Left lung (tissue), 10 donors: Measurements from ENCODE around the gene INSYN1. TPM values are rescaled to one million over a fixed set of nuclear protein-coding genes. Genes with fewer than 3 reads are reported as not detected.
"Not testable (repeated sequence)": the region's sequence is repeated elsewhere in the genome, so short reads cannot be mapped to it uniquely, and the experiment has no call there.

ENCODE experiments used
- ATAC-seq: fragments of 200-7000 bp; cut with Tn5 transposase; one replicate; pipeline ENCODE4 v1.9.1; 2020; ENCODE audit warnings: moderate library complexity
- DNase-seq, 4 donors: peaks; one replicate each; pipeline ENCODE4 v3.0.0-alpha.2; 2013 to 2020
- H3K27ac ChIP-seq, 2 donors: fragments of 200-600 bp; sonication (generic) in 1 of 2; one replicate each; pipeline versions ENCODE4 v1.5.0 to v1.8.0; 2020 to 2021
- H3K27me3 ChIP-seq, 2 donors: fragments of 200-600 bp; sonication (generic) in 1 of 2; one replicate each; pipeline versions ENCODE4 v1.5.0 to v1.8.0; 2020 to 2021
- H3K36me3 ChIP-seq, 2 donors: fragments of 200-600 bp; sonication (generic) in 1 of 2; one replicate each; pipeline versions ENCODE4 v1.5.0 to v1.8.0; 2020 to 2021
- H3K4me1 ChIP-seq, 2 donors: fragments of 200-600 bp; one replicate each; pipeline ENCODE4 v1.8.0; 2021
- H3K4me3 ChIP-seq, 2 donors: fragments of 200-600 bp; sonication (generic) in 1 of 2; one replicate each; pipeline versions ENCODE4 v1.5.0 to v1.8.0; 2020 to 2021; ENCODE audit warnings: mild to moderate bottlenecking in 1 of 2
- H3K9me3 ChIP-seq, 2 donors: fragments of 200-600 bp; sonication (generic) in 1 of 2; one replicate each; pipeline versions ENCODE4 v1.5.0 to v1.8.0; 2020 to 2021
- intact Hi-C, 2 donors: fragments of 100-400 bp; cut with DNase I; formaldehyde crosslinking; loops; one replicate each; pipeline versions ENCODE4 v1.11.2 to v1.14.2; 2022
- polyA plus RNA-seq, 6 donors: library from polyadenylated mRNA; unstranded; fragments of 120-200 nt; gene quantifications; one replicate each; pipeline ENCODE4 v1.2.1, GENCODE V29; 2013; ENCODE audit not compliant: insufficient read length in 6 of 6
- total RNA-seq, 2 donors: library from RNA; stranded (reverse); fragmentation: NEBNext Ultra II Directional; extraction: Animal tissue kit (Norgen Biotek cat#: 25700); gene quantifications; one replicate each; pipeline ENCODE4 v1.2.1, GENCODE V29; 2021
- TF ChIP-seq, protein P1 (sequence below), 2 donors: fragments of 200-600 bp; sonication (generic) in 1 of 2; IDR thresholded peaks; one replicate each; pipeline versions ENCODE4 v1.5.0 to v1.8.0; 2021; ENCODE audit warnings: antibody characterized with exemption in 2 of 2
- donor health status: DM: no; HTN: yes; CAD: no.
- donor health status: DM: no; HTN: no; CAD: no.

Gene INSYN1
- total and polyA plus RNA-seq, 8 donors, result 2.8 to 40.7 (median 20.6) TPM

DNA sequence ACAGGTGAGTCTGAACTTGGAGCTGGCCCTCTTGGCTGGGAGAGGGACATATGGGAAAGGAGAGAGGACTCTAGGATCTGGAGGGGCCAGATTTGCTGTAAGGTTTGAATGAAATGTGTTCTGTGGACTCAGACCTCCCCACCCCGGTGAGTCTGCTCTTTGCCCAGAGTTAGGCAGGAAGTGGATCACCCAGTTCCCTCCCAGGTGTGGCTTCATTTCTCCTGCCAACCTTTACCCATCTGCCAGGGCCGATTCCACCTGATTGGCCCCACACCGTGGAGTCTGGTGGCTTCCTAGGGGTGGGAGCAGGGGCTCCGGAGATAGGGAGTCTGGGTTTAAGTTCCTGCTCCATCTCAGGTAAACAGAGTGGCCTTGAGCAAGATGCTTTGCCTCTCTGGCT lies 43.5 kb downstream of the INSYN1 start:
- intact Hi-C loops, result no loop called here
- TF ChIP-seq, protein P1, sequence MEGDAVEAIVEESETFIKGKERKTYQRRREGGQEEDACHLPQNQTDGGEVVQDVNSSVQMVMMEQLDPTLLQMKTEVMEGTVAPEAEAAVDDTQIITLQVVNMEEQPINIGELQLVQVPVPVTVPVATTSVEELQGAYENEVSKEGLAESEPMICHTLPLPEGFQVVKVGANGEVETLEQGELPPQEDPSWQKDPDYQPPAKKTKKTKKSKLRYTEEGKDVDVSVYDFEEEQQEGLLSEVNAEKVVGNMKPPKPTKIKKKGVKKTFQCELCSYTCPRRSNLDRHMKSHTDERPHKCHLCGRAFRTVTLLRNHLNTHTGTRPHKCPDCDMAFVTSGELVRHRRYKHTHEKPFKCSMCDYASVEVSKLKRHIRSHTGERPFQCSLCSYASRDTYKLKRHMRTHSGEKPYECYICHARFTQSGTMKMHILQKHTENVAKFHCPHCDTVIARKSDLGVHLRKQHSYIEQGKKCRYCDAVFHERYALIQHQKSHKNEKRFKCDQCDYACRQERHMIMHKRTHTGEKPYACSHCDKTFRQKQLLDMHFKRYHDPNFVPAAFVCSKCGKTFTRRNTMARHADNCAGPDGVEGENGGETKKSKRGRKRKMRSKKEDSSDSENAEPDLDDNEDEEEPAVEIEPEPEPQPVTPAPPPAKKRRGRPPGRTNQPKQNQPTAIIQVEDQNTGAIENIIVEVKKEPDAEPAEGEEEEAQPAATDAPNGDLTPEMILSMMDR (IDR thresholded peaks at IDR 0.05), result no peak
- no peak for ATAC-seq
- H3K36me3 ChIP-seq, result peaks cover 0 to 43% of the 10 kb centered on the region in 2 donors
- H3K27me3 ChIP-seq, result no peaks in the 10 kb centered on the region
- no peaks in the 10 kb centered on the region for H3K9me3 ChIP-seq
- H3K4me3 ChIP-seq, result no peak overlapping the region
- DNase-seq, result no peak
- peaks cover 0 to 10% of the 10 kb centered on the region in 2 donors for H3K4me1 ChIP-seq
- H3K27ac ChIP-seq, result no peak overlapping the region

DNA sequence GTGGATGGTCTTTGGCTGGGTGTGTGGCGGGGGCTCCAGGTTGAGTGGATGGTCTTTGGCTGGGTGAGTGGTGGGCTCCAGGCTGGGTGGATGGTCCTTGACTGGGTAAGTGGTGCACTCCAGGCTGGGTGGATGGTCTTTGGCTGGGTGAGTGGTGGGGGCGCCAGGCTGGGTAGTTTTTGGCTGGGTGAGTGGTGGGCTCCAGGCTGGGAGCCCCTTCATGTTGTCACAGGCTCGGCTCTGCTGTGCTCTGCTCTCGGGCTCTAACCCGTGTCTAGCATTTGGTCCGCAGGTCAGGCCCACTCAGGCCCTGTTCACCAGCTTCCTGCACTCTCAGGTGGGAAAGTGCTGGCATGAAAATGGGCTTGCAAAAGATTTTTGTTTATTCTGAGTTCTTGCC lies 43.9 kb downstream of the INSYN1 start:
- TF ChIP-seq, protein P1 (IDR thresholded peaks at IDR 0.05), result no peak
- no peaks in the 10 kb centered on the region for H3K27me3 ChIP-seq
- no peak for DNase-seq
- peaks cover 0 to 43% of the 10 kb centered on the region in 2 donors for H3K36me3 ChIP-seq
- intact Hi-C loops, result no loop called here
- no peak overlapping the region for H3K27ac ChIP-seq
- no peaks in the 10 kb centered on the region for H3K9me3 ChIP-seq
- ATAC-seq, result no peak
- no peak overlapping the region for H3K4me3 ChIP-seq
- peaks cover 0 to 10% of the 10 kb centered on the region in 2 donors for H3K4me1 ChIP-seq

DNA sequence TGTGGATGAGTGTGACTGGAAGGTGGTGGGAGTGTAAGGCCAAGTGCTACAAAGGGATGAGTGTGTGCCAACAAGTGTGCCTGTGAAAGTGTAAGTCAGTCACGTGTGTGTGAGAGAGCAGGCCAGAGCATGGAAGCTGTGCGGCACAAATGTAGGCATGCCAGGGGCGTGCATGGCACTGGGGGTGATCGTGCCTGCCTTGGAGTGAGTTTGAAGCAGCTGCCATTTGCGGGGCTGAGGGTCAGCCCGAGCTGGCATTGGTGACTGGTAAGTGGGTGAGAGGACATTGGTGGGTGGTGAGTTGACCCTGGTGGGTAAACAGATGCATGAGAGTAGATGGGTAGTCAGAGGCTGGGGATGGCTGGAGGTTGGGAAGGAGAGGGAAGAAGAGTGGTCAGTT lies 44.5 kb downstream of the INSYN1 start:
- H3K36me3 ChIP-seq, result peaks cover 0 to 37% of the 10 kb centered on the region in 2 donors
- DNase-seq (no peak), ATAC-seq (no peak)
- no peak overlapping the region for H3K4me3 ChIP-seq
- H3K9me3 ChIP-seq, result no peaks in the 10 kb centered on the region
- H3K4me1 ChIP-seq, result peaks cover 0 to 10% of the 10 kb centered on the region in 2 donors
- intact Hi-C loops, result no loop called here
- H3K27ac ChIP-seq, result no peak overlapping the region
- no peaks in the 10 kb centered on the region for H3K27me3 ChIP-seq
- TF ChIP-seq, protein P1 (IDR thresholded peaks at IDR 0.05), result no peak

DNA sequence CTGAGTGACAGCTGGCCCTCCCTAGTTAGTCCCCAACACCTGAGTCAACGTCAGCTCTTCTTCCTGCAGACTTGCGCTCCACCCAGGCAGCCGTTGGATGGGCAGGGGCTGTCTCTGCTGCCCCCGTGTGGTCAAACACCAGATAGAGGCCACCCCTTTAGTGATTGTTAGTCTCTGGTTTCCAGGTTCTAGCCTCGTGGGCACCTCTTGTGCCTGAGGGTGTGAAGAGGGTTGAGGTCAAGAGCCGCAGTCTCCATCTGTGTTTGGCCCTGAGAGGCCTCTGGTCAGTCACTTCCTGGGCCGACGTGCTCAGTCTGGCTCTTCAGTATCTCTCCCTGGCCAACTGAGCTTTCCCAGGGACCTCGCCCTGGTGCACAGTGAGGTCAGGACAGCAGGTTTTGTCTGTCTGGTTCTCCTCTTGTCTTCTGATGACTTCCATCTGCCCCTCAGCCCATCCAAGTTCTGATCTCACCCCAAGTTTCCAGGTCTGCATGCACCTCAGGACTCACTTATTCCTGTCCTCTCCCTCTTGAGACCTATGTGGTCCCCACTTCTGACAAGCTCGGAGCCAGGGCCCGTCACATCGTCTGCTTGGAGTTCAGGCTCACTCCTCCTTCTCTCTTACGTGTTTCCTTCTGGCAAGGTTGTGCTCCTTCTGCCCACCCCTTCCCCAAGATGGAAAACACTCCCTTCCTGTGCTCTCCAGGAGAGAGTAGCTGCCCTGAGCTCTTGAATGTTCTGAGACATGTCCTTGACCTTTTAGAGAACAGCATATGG lies 48.1 kb downstream of the INSYN1 start:
- Histone ChIP-seq H3K9me3 (no peaks in the 10 kb centered on the region), H3K27me3 (no peaks in the 10 kb centered on the region), H3K36me3 (peaks cover 0 to 36% of the 10 kb centered on the region in 2 donors), H3K27ac (peak overlapping the region in 1 of 2 donors; percentile 33), H3K4me3 (no peak overlapping the region), H3K4me1 (no peaks in the 10 kb centered on the region)
- TF ChIP-seq, protein P1 (IDR thresholded peaks at IDR 0.05), result peak; percentile 75 to 84
- peak in 3 of 4 donors; percentile 66 to 86 (median 73) for DNase-seq
- ATAC-seq, result peak; percentile 83
- intact Hi-C loops, result loop anchor here in 1 of 2 donors (5.0 kb wide), 1 partner anchor 68 kb away; no protein-coding TSS in a partner anchor

DNA sequence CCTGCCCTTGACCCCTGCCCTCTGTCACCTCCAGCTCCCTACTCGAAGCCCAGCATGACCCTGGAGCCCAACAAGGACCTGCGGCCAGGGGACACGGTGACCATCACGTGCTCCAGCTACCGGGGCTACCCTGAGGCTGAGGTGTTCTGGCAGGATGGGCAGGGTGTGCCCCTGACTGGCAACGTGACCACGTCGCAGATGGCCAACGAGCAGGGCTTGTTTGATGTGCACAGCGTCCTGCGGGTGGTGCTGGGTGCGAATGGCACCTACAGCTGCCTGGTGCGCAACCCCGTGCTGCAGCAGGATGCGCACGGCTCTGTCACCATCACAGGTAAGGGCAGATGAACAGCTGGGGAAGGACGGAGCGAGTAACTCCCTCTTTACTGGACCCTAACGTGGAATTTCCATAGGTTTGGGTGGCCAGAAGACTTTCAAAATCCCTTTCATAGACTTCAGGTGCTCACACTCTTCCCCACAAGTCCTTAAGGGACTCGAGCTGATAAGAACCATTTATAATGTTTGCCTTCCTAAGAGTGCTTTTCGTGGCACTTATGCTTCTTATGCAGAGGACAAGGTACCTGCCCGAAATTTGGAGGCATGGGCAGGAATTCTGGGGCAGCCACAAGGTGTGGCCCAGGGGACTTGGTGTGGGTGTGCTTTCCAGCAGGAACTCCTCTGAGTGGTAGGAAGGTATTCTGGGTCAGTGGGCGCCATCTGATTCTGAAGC lies 48.8 kb downstream of the INSYN1 start:
- intact Hi-C loops, result loop anchor here in 1 of 2 donors (5.0 kb wide), 1 partner anchor 67 kb away; no protein-coding TSS in a partner anchor
- ATAC-seq, result peak; percentile 65

DNA sequence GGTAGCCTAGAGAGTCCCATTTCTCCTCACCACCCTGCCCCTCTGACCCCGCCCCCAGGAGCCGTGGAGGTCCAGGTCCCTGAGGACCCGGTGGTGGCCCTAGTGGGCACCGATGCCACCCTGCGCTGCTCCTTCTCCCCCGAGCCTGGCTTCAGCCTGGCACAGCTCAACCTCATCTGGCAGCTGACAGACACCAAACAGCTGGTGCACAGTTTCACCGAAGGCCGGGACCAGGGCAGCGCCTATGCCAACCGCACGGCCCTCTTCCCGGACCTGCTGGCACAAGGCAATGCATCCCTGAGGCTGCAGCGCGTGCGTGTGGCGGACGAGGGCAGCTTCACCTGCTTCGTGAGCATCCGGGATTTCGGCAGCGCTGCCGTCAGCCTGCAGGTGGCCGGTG lies 49.5 kb downstream of the INSYN1 start:
- not testable (repeated sequence) for H3K27me3 ChIP-seq, ATAC-seq

More for the DNA sequence above, 48.8 kb downstream of the INSYN1 start:
- not testable (repeated sequence) for H3K9me3 ChIP-seq, DNase-seq, H3K4me3 ChIP-seq, H3K4me1 ChIP-seq, H3K27me3 ChIP-seq
- H3K36me3 ChIP-seq, result peaks cover 0 to 31% of the 10 kb centered on the region in 2 donors
- H3K27ac ChIP-seq, result peak overlapping the region in 1 of 2 donors; percentile 33

DNA sequence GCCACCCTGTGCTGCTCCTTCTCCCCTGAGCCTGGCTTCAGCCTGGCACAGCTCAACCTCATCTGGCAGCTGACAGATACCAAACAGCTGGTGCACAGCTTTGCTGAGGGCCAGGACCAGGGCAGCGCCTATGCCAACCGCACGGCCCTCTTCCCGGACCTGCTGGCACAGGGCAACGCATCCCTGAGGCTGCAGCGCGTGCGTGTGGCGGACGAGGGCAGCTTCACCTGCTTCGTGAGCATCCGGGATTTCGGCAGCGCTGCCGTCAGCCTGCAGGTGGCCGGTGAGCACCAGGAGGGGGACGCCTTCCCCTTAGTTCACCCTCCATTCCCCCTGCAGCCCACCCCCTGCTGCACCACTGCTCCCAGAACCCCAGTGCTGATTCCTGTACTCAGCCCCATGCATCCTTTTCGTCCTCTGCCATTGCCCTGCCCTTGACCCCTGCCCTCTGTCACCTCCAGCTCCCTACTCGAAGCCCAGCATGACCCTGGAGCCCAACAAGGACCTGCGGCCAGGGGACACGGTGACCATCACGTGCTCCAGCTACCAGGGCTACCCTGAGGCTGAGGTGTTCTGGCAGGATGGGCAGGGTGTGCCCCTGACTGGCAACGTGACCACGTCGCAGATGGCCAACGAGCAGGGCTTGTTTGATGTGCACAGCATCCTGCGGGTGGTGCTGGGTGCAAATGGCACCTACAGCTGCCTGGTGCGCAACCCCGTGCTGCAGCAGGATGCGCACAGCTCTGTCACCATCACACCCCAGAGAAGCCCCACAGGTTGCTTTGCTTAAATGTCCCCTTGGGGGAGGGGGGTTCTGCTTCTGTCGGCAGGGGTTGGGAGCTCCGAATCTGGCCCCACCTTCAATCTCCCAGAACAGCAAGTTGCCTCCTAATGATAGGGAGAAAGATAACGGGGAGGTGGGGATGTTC lies 50.6 kb downstream of the INSYN1 start:
- H3K27me3 ChIP-seq, H3K4me1 ChIP-seq, H3K4me3 ChIP-seq, DNase-seq, H3K9me3 ChIP-seq, ATAC-seq, H3K27ac ChIP-seq: not testable (repeated sequence)
- peaks cover 0 to 19% of the 10 kb centered on the region in 2 donors for H3K36me3 ChIP-seq
- intact Hi-C loops, result loop anchor here in 1 of 2 donors (5.0 kb wide), 1 partner anchor 65 kb away; no protein-coding TSS in a partner anchor

More for the DNA sequence above, 49.5 kb downstream of the INSYN1 start:
- H3K9me3 ChIP-seq, H3K27ac ChIP-seq, DNase-seq, H3K4me1 ChIP-seq, H3K4me3 ChIP-seq: not testable (repeated sequence)
- intact Hi-C loops, result loop anchor here in 1 of 2 donors (5.0 kb wide), 1 partner anchor 66 kb away; no protein-coding TSS in a partner anchor
- H3K36me3 ChIP-seq, result peaks cover 0 to 29% of the 10 kb centered on the region in 2 donors
